Heart left ventricle (tissue), 16 donors: Measurements from ENCODE around the gene IL18RAP. TPM values are rescaled to one million over a fixed set of nuclear protein-coding genes. Genes with fewer than 3 reads are reported as not detected.

Experiments
- ATAC-seq, 4 donors: fragments of 200-7000 bp; cut with Tn5 transposase; one replicate each; pipeline ENCODE4 v1.9.1; 2020 to 2022; ENCODE audit warnings: moderate library complexity in 4 of 4, mild to moderate bottlenecking in 3 of 4, moderate number of reproducible peaks in 1 of 4
- DNase-seq, 5 donors: peaks; one replicate each; pipeline ENCODE4 v3.0.0-alpha.2; 2020
- H3K27ac ChIP-seq, 12 donors: fragments of 200-600 bp; sonication (generic) in 4 of 12; one replicate each; pipeline versions ENCODE4 v1.5.0 to v1.8.0; 2016 to 2022; ENCODE audit warnings: mild to moderate bottlenecking in 2 of 12
- H3K27me3 ChIP-seq, 9 donors: fragments of 200-600 bp; sonication (generic) in 2 of 9; one replicate each; pipeline versions ENCODE4 v1.5.1 to v1.8.0; 2016 to 2022; ENCODE audit warnings: mild to moderate bottlenecking in 3 of 9
- H3K36me3 ChIP-seq, 9 donors: fragments of 200-600 bp; sonication (generic) in 2 of 9; one replicate each; pipeline versions ENCODE4 v1.5.0 to v1.8.0; 2018 to 2022; ENCODE audit warnings: mild to moderate bottlenecking in 2 of 9
- H3K4me1 ChIP-seq, 12 donors: fragments of 200-600 bp; sonication (generic) in 4 of 12; one replicate each; pipeline versions ENCODE4 v1.5.0 to v1.8.0; 2016 to 2022; ENCODE audit warnings: mild to moderate bottlenecking in 3 of 12
- H3K4me3 ChIP-seq, 12 donors: fragments of 200-600 bp; sonication (generic) in 4 of 12; one replicate each; pipeline versions ENCODE4 v1.5.0 to v1.8.0; 2017 to 2022; ENCODE audit warnings: mild to moderate bottlenecking in 9 of 12, moderate library complexity in 4 of 12
- H3K9me3 ChIP-seq, 12 donors: fragments of 200-600 bp; sonication (generic) in 4 of 12; one replicate each; pipeline versions ENCODE4 v1.5.0 to v1.8.0; 2016 to 2022; ENCODE audit warnings: mild to moderate bottlenecking in 1 of 12
- POLR2A ChIP-seq, 2 donors: fragments of 450-650 bp; IDR thresholded peaks; one replicate each; pipeline ENCODE4 v1.6.1; 2017; ENCODE audit warnings: antibody characterized with exemption in 2 of 2, mild to moderate bottlenecking in 2 of 2, moderate library complexity in 2 of 2
- WGBS, 4 donors: extraction: QIAGEN DNeasy Blood & Tissue Kit in 2 of 4; methylation state at CpG; one replicate each; pipeline versions ENCODE4 v1.1.5 to v1.1.7; 2013 to 2018; 5-methylcytosine and 5-hydroxymethylcytosine counted together
- intact Hi-C, 10 donors: fragments of 100-400 bp; cut with DNase I; formaldehyde crosslinking; loops; one replicate each; pipeline versions ENCODE4 v1.11.1 to v1.14.2; 2022
- polyA plus RNA-seq, 2 donors: library from polyadenylated mRNA; stranded (reverse); fragments of 200-250 nt; gene quantifications; one replicate each; pipeline ENCODE4 v1.2.3, GENCODE V29; 2013
- total RNA-seq, 9 donors: library from RNA; depleted of rRNA in 2 of 9; stranded (reverse); fragments of >200 nt in 2 of 9; fragmentation: NEBNext Ultra II Directional in 3 of 9; extraction: Animal tissue kit (Norgen Biotek cat#: 25700) in 3 of 9; gene quantifications; one replicate each; pipeline versions ENCODE4 v1.1.0 to v1.2.4, GENCODE V29; 2016 to 2023
- TF ChIP-seq, protein P1 (sequence below), 12 donors: fragments of 200-600 bp; sonication (generic) in 4 of 12; IDR thresholded peaks; one replicate each; pipeline versions ENCODE4 v1.5.0 to v1.8.0; 2018 to 2022; ENCODE audit warnings: antibody characterized with exemption in 12 of 12, mild to moderate bottlenecking in 5 of 12
- donor health status: ischemic (EF 13 %, LVEDD 7.1; RV severe dilation, severe dysfunction).
- donor health status: healthy with polysubstance abuse.
- donor health status: DM: no; HTN: yes; CAD: no.
- donor health status: DM: no; HTN: no; CAD: no.
- donor health status: ischemic (EF 25% LVEDD 6.9; RV normal size, moderate dysfunction).
- donor health status: ischemic (EF 25% LVEDD 5.7; RV mildly dilated, moderate dysfunction).
- donor health status: healthy.
- donor health status: DM: yes; HTN: yes; CAD: no.
- donor health status: ischemic (EF 35%, LVEDD 5.7; RV mildly dilated, moderate dysfunction).
- donor health status: nonischemic (EF 11% LVEDD 7.7; RV severe dilation, severe dysfunction).
- donor health status: DM: yes; HTN: yes; CAD: no.
- donor health status: PGD.
- donor health status: ischemic (EF 29% LVEDD 5.4; RV normal size, mild dysfunction).
- donor health status: nonischemic (EF 23%, LVEDD 6.1; RV moderate dilation, normal function).

IL18RAP gene
- total and polyA plus RNA-seq, 11 donors, result 0.13 to 2.2 (median 0.41) TPM

DNA sequence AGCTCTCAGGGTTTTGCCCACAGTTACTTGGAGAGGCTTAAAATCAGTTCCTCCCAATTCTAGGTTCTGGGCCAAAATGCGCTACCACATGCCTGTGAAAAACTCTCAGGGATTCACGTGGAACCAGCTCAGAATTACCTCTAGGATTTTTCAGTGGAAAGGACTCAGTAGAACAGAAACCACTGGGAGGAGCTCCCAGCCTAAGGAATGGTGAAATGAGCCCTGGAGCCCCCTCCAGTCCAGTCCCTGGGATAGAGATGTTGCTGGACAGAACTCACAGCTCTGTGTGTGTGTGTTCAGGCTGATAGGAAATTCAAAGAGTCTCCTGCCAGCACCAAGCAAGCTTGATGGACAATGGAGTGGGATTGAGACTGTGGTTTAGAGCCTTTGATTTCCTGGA lies 29.0 kb downstream of the IL18RAP start:
- DNase-seq, result no peak

DNA sequence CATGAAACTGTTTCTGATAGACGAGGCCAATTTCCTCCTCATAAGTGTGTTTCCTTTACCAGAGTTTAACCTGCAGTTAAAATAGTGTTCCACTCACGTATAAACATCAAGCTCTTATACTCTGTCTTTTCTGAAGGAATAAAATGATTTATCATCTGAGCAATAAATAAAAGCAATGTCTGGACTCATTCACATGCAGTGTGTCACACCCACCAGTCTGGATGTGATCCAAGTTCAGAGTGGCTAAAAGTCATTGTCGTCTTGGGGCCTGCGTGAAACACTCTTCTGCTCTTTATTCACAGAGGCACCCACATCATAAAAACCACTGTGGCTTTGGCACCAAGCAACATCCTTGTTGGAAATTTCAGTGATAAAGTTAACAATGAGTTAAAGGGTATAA lies 30.5 kb downstream of the IL18RAP start:
- ATAC-seq (no peak), DNase-seq (no peak)
- WGBS, 4 donors, result 55 to 82% (median 60%) methylated on average over 4 of the region's 4 CpGs
- TF ChIP-seq POLR2A (IDR thresholded peaks at IDR 0.05), result no peak
- TF ChIP-seq, protein P1, sequence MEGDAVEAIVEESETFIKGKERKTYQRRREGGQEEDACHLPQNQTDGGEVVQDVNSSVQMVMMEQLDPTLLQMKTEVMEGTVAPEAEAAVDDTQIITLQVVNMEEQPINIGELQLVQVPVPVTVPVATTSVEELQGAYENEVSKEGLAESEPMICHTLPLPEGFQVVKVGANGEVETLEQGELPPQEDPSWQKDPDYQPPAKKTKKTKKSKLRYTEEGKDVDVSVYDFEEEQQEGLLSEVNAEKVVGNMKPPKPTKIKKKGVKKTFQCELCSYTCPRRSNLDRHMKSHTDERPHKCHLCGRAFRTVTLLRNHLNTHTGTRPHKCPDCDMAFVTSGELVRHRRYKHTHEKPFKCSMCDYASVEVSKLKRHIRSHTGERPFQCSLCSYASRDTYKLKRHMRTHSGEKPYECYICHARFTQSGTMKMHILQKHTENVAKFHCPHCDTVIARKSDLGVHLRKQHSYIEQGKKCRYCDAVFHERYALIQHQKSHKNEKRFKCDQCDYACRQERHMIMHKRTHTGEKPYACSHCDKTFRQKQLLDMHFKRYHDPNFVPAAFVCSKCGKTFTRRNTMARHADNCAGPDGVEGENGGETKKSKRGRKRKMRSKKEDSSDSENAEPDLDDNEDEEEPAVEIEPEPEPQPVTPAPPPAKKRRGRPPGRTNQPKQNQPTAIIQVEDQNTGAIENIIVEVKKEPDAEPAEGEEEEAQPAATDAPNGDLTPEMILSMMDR (IDR thresholded peaks at IDR 0.05), result no peak
- Histone ChIP-seq H3K36me3 (no peaks in the 10 kb centered on the region), H3K9me3 (peaks cover 0 to 10% (median 0%) of the 10 kb centered on the region in 12 donors), H3K27me3 (no peaks in the 10 kb centered on the region), H3K27ac (no peak overlapping the region), H3K4me1 (peaks cover 0 to 3% (median 0%) of the 10 kb centered on the region in 12 donors), H3K4me3 (no peak overlapping the region)
- intact Hi-C loops, result loop anchor here in 2 of 10 donors (5.0 to 10.0 kb wide), 2 partner anchors 1036 to 1039 kb away; no protein-coding TSS in a partner anchor

More for the DNA sequence above, 29.0 kb downstream of the IL18RAP start:
- peaks cover 0 to 10% (median 0%) of the 10 kb centered on the region in 12 donors for H3K9me3 ChIP-seq
- no peaks in the 10 kb centered on the region for H3K27me3 ChIP-seq
- H3K36me3 ChIP-seq, result no peaks in the 10 kb centered on the region
- ATAC-seq, result no peak
- peaks cover 0 to 3% (median 0%) of the 10 kb centered on the region in 12 donors for H3K4me1 ChIP-seq
- no peak overlapping the region for H3K4me3 ChIP-seq
- intact Hi-C loops, result loop anchor here in 2 of 10 donors (5.0 to 10.0 kb wide), 2 partner anchors 1035 to 1037 kb away; no protein-coding TSS in a partner anchor
- TF ChIP-seq POLR2A (IDR thresholded peaks at IDR 0.05), result no peak
- TF ChIP-seq, protein P1 (IDR thresholded peaks at IDR 0.05), result no peak
- 50 to 68% (median 65%) methylated on average over 2 of the region's 2 CpGs for WGBS, 4 donors
- no peak overlapping the region for H3K27ac ChIP-seq

DNA sequence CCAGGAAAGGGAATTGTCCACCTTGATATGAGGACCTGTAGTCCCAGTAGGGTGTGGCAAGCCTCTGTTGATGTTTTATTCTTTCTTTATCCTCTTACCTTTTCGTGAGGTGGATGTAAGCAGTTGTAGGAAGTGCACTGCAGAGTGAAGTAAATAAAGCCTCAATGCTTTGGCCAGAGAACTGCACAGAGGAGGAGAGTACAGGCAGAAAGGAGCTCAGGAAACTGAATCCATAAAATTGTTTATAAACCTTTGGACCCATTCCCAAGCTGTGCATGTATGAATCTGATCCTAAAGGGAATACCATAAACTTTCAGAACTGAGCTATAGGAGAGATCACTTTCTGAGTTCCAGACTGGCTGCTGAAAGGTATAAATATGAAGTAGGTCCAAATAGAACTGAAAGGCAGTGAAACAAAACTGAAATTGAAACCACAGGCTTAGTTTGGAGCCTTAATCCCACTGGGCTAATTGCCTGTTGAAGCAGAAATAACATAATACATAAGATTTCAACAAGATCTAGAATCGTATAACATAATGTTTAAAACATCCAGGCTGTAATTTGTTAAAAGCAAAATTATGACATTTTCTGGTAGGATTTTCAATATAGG lies 32.2 kb downstream of the IL18RAP start:
- 56 to 79% (median 74%) methylated on average over 2 of the region's 2 CpGs for WGBS, 4 donors
- Histone ChIP-seq H3K4me3 (no peak overlapping the region), H3K9me3 (peaks cover 0 to 10% (median 0%) of the 10 kb centered on the region in 12 donors), H3K27ac (no peak overlapping the region), H3K27me3 (no peaks in the 10 kb centered on the region), H3K4me1 (peaks cover 0 to 3% (median 0%) of the 10 kb centered on the region in 12 donors), H3K36me3 (no peaks in the 10 kb centered on the region)
- DNase-seq, result no peak
- ATAC-seq, result no peak
- TF ChIP-seq POLR2A (IDR thresholded peaks at IDR 0.05), result no peak
- TF ChIP-seq, protein P1 (IDR thresholded peaks at IDR 0.05), result no peak
- intact Hi-C loops, result loop anchor here in 1 of 10 donors (10.0 kb wide), 1 partner anchor 1040 kb away; no protein-coding TSS in a partner anchor

DNA sequence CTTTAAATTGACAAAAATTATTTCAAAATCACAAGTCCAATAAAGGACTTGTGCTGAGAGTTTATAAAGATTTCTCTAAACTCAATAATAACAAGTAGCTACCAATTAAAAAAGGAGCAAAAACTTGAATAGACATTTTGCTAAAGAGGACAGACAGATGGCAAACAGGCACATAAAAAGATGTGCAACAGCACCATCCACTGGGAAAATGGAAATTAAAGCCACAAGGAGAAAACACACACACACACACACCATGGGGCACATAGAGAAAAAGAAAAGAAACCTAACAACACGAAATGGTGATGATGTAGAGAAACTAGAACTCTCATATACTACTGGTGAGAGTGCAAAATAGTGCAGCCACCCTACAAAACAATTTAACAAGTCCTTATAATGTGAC lies 37.5 kb downstream of the IL18RAP start:
- no peak overlapping the region for H3K27ac ChIP-seq
- intact Hi-C loops, result no loop called here
- no peak for DNase-seq
- H3K27me3 ChIP-seq, result peaks cover 0 to 11% (median 0%) of the 10 kb centered on the region in 9 donors
- no peaks in the 10 kb centered on the region for H3K36me3 ChIP-seq
- H3K4me1 ChIP-seq, result no peaks in the 10 kb centered on the region
- no peak for ATAC-seq
- H3K9me3 ChIP-seq, result peaks cover 0 to 10% (median 0%) of the 10 kb centered on the region in 12 donors
- WGBS, 4 donors, result 60 to 77% (median 68%) methylated on average over 1 of the region's 1 CpG
- TF ChIP-seq, protein P1 (IDR thresholded peaks at IDR 0.05), result no peak
- no peak for TF ChIP-seq POLR2A (IDR thresholded peaks at IDR 0.05)
- no peak overlapping the region for H3K4me3 ChIP-seq
